ENCODE results near the gene PLCL2. TPM values are rescaled to one million over a fixed set of nuclear protein-coding genes. Genes with fewer than 3 reads are reported as not detected.
"Not testable (repeated sequence)": the region's sequence is repeated elsewhere in the genome, so short reads cannot be mapped to it uniquely, and the experiment has no call there.

PLCL2 gene
- total RNA-seq, 2 experiments from 2014 or later = 53.2 to 58.0 TPM

- Mint-ChIP-seq H3K4me3 (no peak overlapping the region), H3K27ac (no peak overlapping the region), H3K9me3 (peaks cover 9% of the 10 kb centered on the region), H3K27me3 (peaks cover 2% of the 10 kb centered on the region), H3K36me3 (peaks cover 16% of the 10 kb centered on the region), H3K4me1 (no peaks in the 10 kb centered on the region)
- DNase-seq (no peak), ATAC-seq (ENCODE audit: low read depth) (no peak)
- POLR2A ChIA-PET = no interaction called here
These were observed 236.6 kb downstream of the PLCL2 start for GRCh38 chr3:17121336-17121735.

GRCh38 chr3:17122758-17123157 is 238.0 kb downstream of the PLCL2 start:
- Mint-ChIP-seq H3K4me3 (no peak overlapping the region), H3K4me1 (peaks cover 1% of the 10 kb centered on the region), H3K36me3 (peaks cover 17% of the 10 kb centered on the region), H3K27ac (peak overlapping the region; percentile 13), H3K27me3 (peaks cover 2% of the 10 kb centered on the region), H3K9me3 (peaks cover 13% of the 10 kb centered on the region)
- DNase-seq = no peak
- POLR2A ChIA-PET = no interaction called here
- ATAC-seq (ENCODE audit: low read depth) = no peak

GRCh38 chr3:17125738-17126442 is 241.1 kb downstream of the PLCL2 start:
- Mint-ChIP-seq H3K9me3 (peaks cover 18% of the 10 kb centered on the region), H3K27ac (no peak overlapping the region), H3K27me3 (no peaks in the 10 kb centered on the region), H3K36me3 (peaks cover 19% of the 10 kb centered on the region), H3K4me1 (peaks cover 1% of the 10 kb centered on the region), H3K4me3 (no peak overlapping the region)
- ATAC-seq (ENCODE audit: low read depth) (no peak), DNase-seq (no peak)
- POLR2A ChIA-PET = no interaction called here

GRCh38 chr3:17128671-17129070 is 243.9 kb downstream of the PLCL2 start:
- ATAC-seq (ENCODE audit: low read depth); POLR2A ChIA-PET; H3K4me1 Mint-ChIP-seq; DNase-seq; H3K27me3 Mint-ChIP-seq; H3K4me3 Mint-ChIP-seq; H3K27ac Mint-ChIP-seq: not testable (repeated sequence)
- Mint-ChIP-seq H3K9me3 (peaks cover 13% of the 10 kb centered on the region), H3K36me3 (peaks cover 15% of the 10 kb centered on the region)

GRCh38 chr3:17129556-17129955 is 244.8 kb downstream of the PLCL2 start:
- DNase-seq (no peak), ATAC-seq (ENCODE audit: low read depth) (no peak)
- H3K9me3 Mint-ChIP-seq = peaks cover 13% of the 10 kb centered on the region
- no peak overlapping the region for H3K4me3 Mint-ChIP-seq
- no peak overlapping the region for H3K27ac Mint-ChIP-seq
- POLR2A ChIA-PET = no interaction called here
- peaks cover 15% of the 10 kb centered on the region for H3K36me3 Mint-ChIP-seq
- H3K4me1 Mint-ChIP-seq = peaks cover 1% of the 10 kb centered on the region
- no peaks in the 10 kb centered on the region for H3K27me3 Mint-ChIP-seq

- no peak for ATAC-seq (ENCODE audit: low read depth)
- H3K27ac Mint-ChIP-seq = no peak overlapping the region
- POLR2A ChIA-PET = no interaction called here
These were observed 246.2 kb downstream of the PLCL2 start for GRCh38 chr3:17130956-17131355.

GRCh38 chr3:17132286-17133115 is 247.7 kb downstream of the PLCL2 start:
- H3K4me3 Mint-ChIP-seq = no peak overlapping the region
- H3K4me1 Mint-ChIP-seq = peaks cover 3% of the 10 kb centered on the region
- POLR2A ChIA-PET = no interaction called here
- DNase-seq (no peak), ATAC-seq (ENCODE audit: low read depth) (no peak)
- no peaks in the 10 kb centered on the region for H3K27me3 Mint-ChIP-seq
- H3K9me3 Mint-ChIP-seq = peaks cover 12% of the 10 kb centered on the region
- H3K27ac Mint-ChIP-seq = no peak overlapping the region
- H3K36me3 Mint-ChIP-seq = peaks cover 12% of the 10 kb centered on the region

More at GRCh38 chr3:17130956-17131355, 246.2 kb downstream of the PLCL2 start:
- no peaks in the 10 kb centered on the region for H3K27me3 Mint-ChIP-seq
- peaks cover 13% of the 10 kb centered on the region for H3K9me3 Mint-ChIP-seq
- H3K4me3 Mint-ChIP-seq = no peak overlapping the region
- DNase-seq = no peak
- H3K4me1 Mint-ChIP-seq = peaks cover 4% of the 10 kb centered on the region
- H3K36me3 Mint-ChIP-seq = peaks cover 15% of the 10 kb centered on the region

GRCh38 chr3:17133632-17134545 is 249.1 kb downstream of the PLCL2 start:
- Mint-ChIP-seq H3K27me3 (peaks cover 3% of the 10 kb centered on the region), H3K36me3 (peaks cover 6% of the 10 kb centered on the region), H3K4me1 (peaks cover 3% of the 10 kb centered on the region), H3K27ac (no peak overlapping the region), H3K9me3 (peaks cover 5% of the 10 kb centered on the region), H3K4me3 (no peak overlapping the region)
- DNase-seq = no peak
- POLR2A ChIA-PET = no interaction called here
- no peak for ATAC-seq (ENCODE audit: low read depth)

- Mint-ChIP-seq H3K27ac (no peak overlapping the region), H3K36me3 (peaks cover 1% of the 10 kb centered on the region), H3K27me3 (peaks cover 3% of the 10 kb centered on the region), H3K9me3 (peaks cover 5% of the 10 kb centered on the region), H3K4me1 (peaks cover 9% of the 10 kb centered on the region), H3K4me3 (no peak overlapping the region)
- POLR2A ChIA-PET = no interaction called here
- DNase-seq (no peak), ATAC-seq (ENCODE audit: low read depth) (no peak)
These were observed 250.9 kb downstream of the PLCL2 start for GRCh38 chr3:17135696-17136095.

GRCh38 chr3:17136136-17136721 is 251.5 kb downstream of the PLCL2 start:
- Mint-ChIP-seq H3K27ac (no peak overlapping the region), H3K9me3 (peaks cover 5% of the 10 kb centered on the region), H3K4me3 (no peak overlapping the region), H3K36me3 (peaks cover 1% of the 10 kb centered on the region), H3K4me1 (peaks cover 9% of the 10 kb centered on the region), H3K27me3 (peaks cover 3% of the 10 kb centered on the region)
- POLR2A ChIA-PET = no interaction called here
- no peak for DNase-seq
- no peak for ATAC-seq (ENCODE audit: low read depth)

- no peak overlapping the region for H3K4me3 Mint-ChIP-seq
- no peak for ATAC-seq (ENCODE audit: low read depth)
- H3K4me1 Mint-ChIP-seq = peaks cover 12% of the 10 kb centered on the region
- POLR2A ChIA-PET = no interaction called here
- H3K27me3 Mint-ChIP-seq = peaks cover 3% of the 10 kb centered on the region
- H3K9me3 Mint-ChIP-seq = peaks cover 5% of the 10 kb centered on the region
- H3K27ac Mint-ChIP-seq = no peak overlapping the region
- no peak for DNase-seq
- H3K36me3 Mint-ChIP-seq = peaks cover 1% of the 10 kb centered on the region
These were observed 252.6 kb downstream of the PLCL2 start for GRCh38 chr3:17137321-17137826.

GRCh38 chr3:17138246-17139039 is 253.7 kb downstream of the PLCL2 start:
- peaks cover 8% of the 10 kb centered on the region for H3K36me3 Mint-ChIP-seq
- no peak overlapping the region for H3K27ac Mint-ChIP-seq
- ATAC-seq (ENCODE audit: low read depth) (no peak), DNase-seq (no peak)
- no peak overlapping the region for H3K4me3 Mint-ChIP-seq
- POLR2A ChIA-PET = no interaction called here
- H3K9me3 Mint-ChIP-seq = peaks cover 11% of the 10 kb centered on the region
- H3K4me1 Mint-ChIP-seq = peaks cover 12% of the 10 kb centered on the region
- H3K27me3 Mint-ChIP-seq = peaks cover 3% of the 10 kb centered on the region

Measured in activated naive CD8-positive, alpha-beta T cell treated with anti-CD3 and anti-CD28 coated beads, Interleukin-2, amount 10 ng/mL, durations not matched to agents 7 days and 5 days (primary cell).